WERI-Rb-1 (cell line): ENCODE measurements around the gene TAS2R43.

Experiments used
- DNase-seq: peaks from one replicate; pipeline ENCODE4 v3.0.0-alpha.2; 2020
- H3K27ac ChIP-seq: fragments of 250-450 bp; sonication (Bioruptor Pico); 2 replicates; pipeline ENCODE4 v1.5.1; 2020; ENCODE audit warnings: mild to moderate bottlenecking, moderate library complexity
- H3K27me3 ChIP-seq: fragments of 250-450 bp; sonication (Bioruptor Pico); 2 replicates; pipeline ENCODE4 v1.5.1; 2021; ENCODE audit warnings: mild to moderate bottlenecking, low read depth, moderate library complexity; ENCODE audit not compliant: insufficient read depth, severe bottlenecking
- H3K36me3 ChIP-seq: fragments of 250-450 bp; sonication (Bioruptor Pico); 2 replicates; pipeline ENCODE4 v1.5.1; 2020; ENCODE audit warnings: mild to moderate bottlenecking, moderate library complexity
- H3K4me3 ChIP-seq: 2 replicates; pipeline ENCODE4 v1.5.1; 2011; ENCODE audit warnings: low read depth, mild to moderate bottlenecking, control low read depth, low read length
- H3K9me3 ChIP-seq: fragments of 250-450 bp; sonication (Bioruptor Pico); 2 replicates; pipeline ENCODE4 v1.5.1; 2021; ENCODE audit warnings: mild to moderate bottlenecking, moderate library complexity; ENCODE audit not compliant: severe bottlenecking
- CTCF ChIP-seq: IDR thresholded peaks from 2 replicates; pipeline ENCODE4 v1.5.1; 2011; ENCODE audit warnings: low read depth, mild to moderate bottlenecking, control low read depth, inconsistent platforms, low read length

The TAS2R43 gene

DNA sequence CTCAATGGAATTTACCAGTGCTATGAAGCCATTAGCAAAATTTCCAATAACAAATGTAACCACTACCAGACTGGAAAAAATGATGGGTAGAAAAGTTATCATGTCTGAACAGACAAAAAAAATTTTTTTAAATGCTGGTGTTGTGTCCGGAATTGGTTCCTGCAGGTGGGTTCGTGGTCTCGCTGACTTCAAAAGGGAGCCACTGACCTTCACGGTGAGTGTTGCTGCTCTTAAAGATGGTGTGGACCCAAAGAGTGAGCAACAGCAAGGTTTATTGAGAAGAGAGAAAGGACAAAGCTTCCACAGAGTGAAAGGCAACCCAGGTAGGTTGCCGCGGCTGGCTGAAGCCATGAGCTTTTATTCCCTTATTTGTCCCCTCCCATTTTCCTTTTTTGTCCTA, at the start of gene TAS2R43:
TSS of gene TAS2R43 (minus strand) at position 186 of the 400 bp plus-strand sequence. CDS start at position 102, 84 bp downstream.
- Histone ChIP-seq H3K36me3 (no peaks in the 10 kb centered on the region), H3K27ac (no peak within 1 kb of the TSS), H3K27me3 (no peaks in the 10 kb centered on the region), H3K9me3 (no peaks in the 10 kb centered on the region), H3K4me3 (no peak within 1 kb of the TSS)
- TF ChIP-seq CTCF: no peak
- no peak for DNase-seq

GRCh38 chr12:11136075-11136474, 44.0 kb upstream of the TAS2R43 start:
- no peaks in the 10 kb centered on the region for H3K27me3 ChIP-seq
- H3K27ac ChIP-seq: no peak overlapping the region
- no peak overlapping the region for H3K4me3 ChIP-seq
- no peaks in the 10 kb centered on the region for H3K9me3 ChIP-seq
- no peak for DNase-seq
- no peaks in the 10 kb centered on the region; the same call in 1 of the 2 replicates for H3K36me3 ChIP-seq
- no peak for TF ChIP-seq CTCF

DNA sequence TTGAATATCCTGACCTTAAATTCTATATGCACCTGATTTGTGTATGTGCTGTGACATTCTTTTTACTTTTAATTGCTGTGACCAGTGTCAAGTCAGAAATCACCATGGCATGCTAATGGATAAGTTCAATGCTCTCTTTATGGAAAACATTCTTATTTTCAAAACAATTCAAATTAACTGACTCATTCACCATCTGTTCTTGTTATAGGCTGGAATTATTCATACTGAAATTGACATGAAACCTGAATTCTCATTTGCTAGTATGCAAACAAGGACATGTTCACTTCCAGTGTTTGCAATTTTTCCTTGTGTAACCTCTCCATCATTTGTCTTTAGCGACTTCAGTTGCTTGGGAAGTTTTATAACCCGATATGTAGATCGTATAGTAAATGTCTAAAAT, 42.2 kb upstream of the TAS2R43 start, which contains the start of gene TAS2R30:
TSS of gene TAS2R30 (minus strand) at position 340 of the 400 bp plus-strand sequence. CDS start 400 bp downstream, outside the sequence.
- Histone ChIP-seq H3K9me3 (no peaks in the 10 kb centered on the region), H3K27me3 (no peaks in the 10 kb centered on the region), H3K36me3 (no peaks in the 10 kb centered on the region; the same call in 1 of the 2 replicates), H3K4me3 (no peak within 1 kb of the TSS), H3K27ac (no peak within 1 kb of the TSS)
- TF ChIP-seq CTCF: no peak
- no peak for DNase-seq

- H3K4me3 ChIP-seq: no peak overlapping the region
- no peaks in the 10 kb centered on the region; the same call in 1 of the 2 replicates for H3K36me3 ChIP-seq
- no peak for TF ChIP-seq CTCF
- no peak overlapping the region for H3K27ac ChIP-seq
- no peak for DNase-seq
- H3K9me3 ChIP-seq: no peaks in the 10 kb centered on the region
- no peaks in the 10 kb centered on the region for H3K27me3 ChIP-seq
Observed at GRCh38 chr12:11133816-11134215, 41.7 kb upstream of the TAS2R43 start.

GRCh38 chr12:11133162-11133561, 41.0 kb upstream of the TAS2R43 start:
- no peaks in the 10 kb centered on the region; the same call in 1 of the 2 replicates for H3K36me3 ChIP-seq
- no peak for TF ChIP-seq CTCF
- H3K27me3 ChIP-seq: no peaks in the 10 kb centered on the region
- no peak overlapping the region for H3K4me3 ChIP-seq
- H3K27ac ChIP-seq: no peak overlapping the region
- H3K9me3 ChIP-seq: no peaks in the 10 kb centered on the region
- no peak for DNase-seq

DNA sequence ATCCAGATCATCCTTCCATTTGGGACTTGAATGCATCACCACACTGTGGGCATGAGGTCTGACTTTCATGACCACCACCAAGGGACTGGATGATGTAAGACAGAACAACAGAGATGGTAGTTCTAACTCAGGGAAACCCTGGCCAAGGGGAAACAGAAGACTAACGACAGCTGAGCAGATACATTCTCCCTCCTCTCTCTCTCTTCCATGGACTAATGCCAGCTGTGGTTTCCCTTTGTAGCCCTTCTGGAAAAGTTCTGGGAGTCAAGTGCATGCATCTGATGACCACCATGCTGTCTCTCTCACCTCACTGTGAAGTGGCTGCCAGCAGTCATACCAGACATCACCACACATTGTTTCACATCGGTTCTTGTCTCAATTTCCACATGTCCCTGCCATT, 38.9 kb upstream of the TAS2R43 start:
- H3K27ac ChIP-seq: no peak overlapping the region
- TF ChIP-seq CTCF: no peak
- DNase-seq: no peak

More for the DNA sequence above, 38.9 kb upstream of the TAS2R43 start:
- H3K9me3 ChIP-seq: no peaks in the 10 kb centered on the region
- no peaks in the 10 kb centered on the region for H3K27me3 ChIP-seq
- no peak overlapping the region for H3K4me3 ChIP-seq
- H3K36me3 ChIP-seq: no peaks in the 10 kb centered on the region; the same call in none of the 2 replicates
